Activated CD4-positive, alpha-beta T cell treated with anti-CD3 and anti-CD28 coated beads, Interleukin-2, Interleukin-4, amounts not matched to agents 100 ng/mL and 50 ng/mL, durations not matched to agents 16 hours and 8 hours (primary cell): ENCODE results near the gene NRXN3.

ENCODE experiments used
- DNase-seq: peaks from one replicate; pipeline ENCODE4 v3.0.0-alpha.2; 2020; ENCODE audit warnings: low spot score

Gene NRXN3

DNA sequence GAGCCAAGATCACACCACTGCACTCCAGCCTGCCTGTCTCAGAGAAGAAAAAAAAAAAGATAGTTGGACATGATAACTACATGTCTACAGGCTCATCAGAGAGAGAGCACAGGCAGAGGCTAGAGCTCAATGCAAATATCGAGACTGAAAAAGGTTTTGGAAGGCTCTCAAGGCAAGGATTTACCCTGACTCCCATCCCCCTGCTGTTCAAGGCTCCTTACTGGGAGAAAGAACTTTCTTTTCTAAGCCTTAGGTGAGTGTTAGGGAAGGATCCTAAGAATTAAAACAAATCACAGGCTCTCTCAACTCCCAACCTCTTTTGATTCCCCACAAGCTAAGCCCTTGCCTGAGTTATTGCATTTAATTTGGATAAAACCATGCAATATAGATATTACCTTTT, 1516.0 kb downstream of the NRXN3 start:
- DNase-seq, result no peak

GRCh38 chr14:79690960-79691359, 1520.8 kb downstream of the NRXN3 start:
- no peak for DNase-seq

DNA sequence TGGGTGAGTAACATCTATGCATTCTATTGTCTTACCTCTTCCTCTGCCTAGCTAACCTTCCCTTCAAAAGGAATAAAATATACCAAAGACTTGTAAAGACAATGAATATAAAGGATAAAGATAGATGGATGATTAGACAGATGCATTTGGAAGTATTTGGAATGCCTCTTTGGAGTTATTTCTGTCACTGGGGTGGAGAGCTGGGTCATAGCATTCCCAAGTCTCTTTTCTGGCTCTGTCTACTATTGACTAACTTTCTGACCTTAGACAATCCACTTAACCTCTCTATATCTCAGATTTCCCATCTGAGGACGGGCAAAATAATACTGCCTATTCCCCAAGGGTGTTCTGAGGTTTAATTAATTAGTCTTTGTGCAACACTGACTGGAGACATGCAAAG, 1523.8 kb downstream of the NRXN3 start:
- no peak for DNase-seq

DNA sequence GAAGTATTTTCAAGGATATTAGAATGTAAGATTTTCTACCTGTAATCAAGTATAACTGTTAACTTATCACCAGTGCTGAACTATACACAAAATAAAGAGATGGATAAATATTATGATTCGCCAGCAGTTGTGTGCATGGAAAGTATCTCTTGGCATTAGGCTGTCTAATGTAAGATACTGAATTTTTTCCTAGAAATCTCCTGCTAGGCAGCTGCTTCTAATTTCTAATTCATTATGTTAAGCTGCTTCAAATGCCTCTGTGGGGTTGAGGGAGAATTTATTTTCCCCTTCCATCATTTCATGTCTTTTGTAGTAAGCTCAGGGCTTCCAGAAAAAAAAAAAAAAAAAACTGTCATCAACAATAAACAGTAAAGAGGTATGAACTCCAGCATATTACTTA, 1525.1 kb downstream of the NRXN3 start:
- DNase-seq, result no peak

DNA sequence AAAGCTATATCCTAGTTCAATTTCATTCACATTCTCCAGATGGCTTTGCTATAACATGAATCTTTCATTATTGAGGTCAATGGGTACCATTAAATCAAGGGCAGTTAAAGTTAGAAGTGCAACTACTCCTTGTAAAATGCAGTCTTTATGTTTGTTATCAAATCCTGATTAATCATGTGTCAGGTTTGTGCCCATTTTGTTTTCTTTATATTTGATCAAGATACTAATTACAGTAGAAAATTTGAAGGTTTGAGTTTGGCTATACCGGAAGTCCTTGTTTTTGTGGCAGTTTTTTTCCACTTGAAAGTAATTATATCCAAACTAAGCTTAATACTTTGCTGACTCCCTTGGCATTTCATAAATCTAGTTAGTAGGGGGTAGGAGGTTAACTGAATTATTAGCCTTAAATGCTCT, 1528.1 kb downstream of the NRXN3 start:
- no peak for DNase-seq

DNA sequence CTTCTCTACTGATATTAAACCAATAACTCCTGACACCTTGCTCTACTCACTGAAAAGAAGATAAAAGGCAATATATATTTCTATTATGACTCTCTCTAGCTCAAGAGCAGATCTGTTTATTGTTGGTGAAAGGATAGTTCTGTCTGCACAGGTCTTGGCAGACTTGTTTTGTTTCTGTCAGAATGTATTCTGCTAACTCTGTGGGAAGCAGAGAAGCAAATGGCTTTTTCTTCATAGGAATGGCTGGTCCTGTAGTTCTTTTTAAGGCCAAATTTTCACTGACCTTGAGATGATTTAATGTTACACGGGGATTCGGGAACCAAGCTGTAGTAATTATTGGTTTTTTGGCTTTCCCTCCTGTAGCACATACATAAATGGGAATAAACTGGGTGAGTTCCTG, 1529.0 kb downstream of the NRXN3 start:
- DNase-seq, result no peak

DNA sequence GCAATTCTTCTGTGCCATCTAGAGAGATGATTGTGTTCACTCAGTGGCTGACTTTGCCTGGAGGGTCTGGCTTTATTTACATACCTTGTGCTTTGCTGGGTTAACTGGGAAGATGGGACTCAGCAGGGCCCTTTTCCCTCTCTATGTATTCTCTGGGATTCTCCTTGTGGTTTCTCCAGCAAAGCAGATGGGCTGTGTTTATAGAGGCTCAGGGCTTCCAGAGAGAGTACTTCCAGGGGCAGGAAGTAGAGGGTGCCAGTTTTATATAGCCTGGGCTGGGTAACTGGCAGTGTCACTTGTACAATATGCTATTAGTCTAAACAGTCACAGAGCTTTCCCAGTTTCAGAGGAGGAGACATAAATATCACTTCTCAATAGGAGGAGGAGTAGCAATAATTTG, 1531.2 kb downstream of the NRXN3 start:
- no peak for DNase-seq

DNA sequence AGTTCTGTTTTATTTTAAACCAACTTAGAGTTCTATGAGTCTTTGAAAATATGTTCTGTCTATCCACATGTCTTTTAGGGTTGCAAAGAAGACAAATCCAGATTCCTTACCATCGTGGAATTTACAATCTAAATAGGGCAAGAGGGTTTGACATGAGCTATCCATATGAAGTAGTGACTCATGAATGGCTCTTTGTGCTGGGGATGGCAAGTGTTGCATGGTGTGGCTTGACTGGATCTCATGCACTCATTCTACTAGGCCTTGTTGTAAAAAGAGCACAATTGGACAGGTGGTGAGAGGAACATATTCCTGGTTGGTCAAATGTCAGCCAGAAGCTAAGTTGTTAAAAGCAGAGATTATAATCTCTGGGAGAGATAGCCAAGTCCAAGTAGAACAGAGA, 1532.0 kb downstream of the NRXN3 start:
- DNase-seq, result no peak

- no peak for DNase-seq
Observed at GRCh38 chr14:79703209-79703608, 1533.0 kb downstream of the NRXN3 start.

- no peak for DNase-seq
Observed at GRCh38 chr14:79704041-79704807, 1534.1 kb downstream of the NRXN3 start.

GRCh38 chr14:79705126-79705894, 1535.1 kb downstream of the NRXN3 start:
- DNase-seq, result no peak

GRCh38 chr14:79706382-79706781, 1536.2 kb downstream of the NRXN3 start:
- no peak for DNase-seq

GRCh38 chr14:79708426-79709388, 1538.5 kb downstream of the NRXN3 start:
- DNase-seq, result no peak

- no peak for DNase-seq
Observed at GRCh38 chr14:79709573-79709972, 1539.4 kb downstream of the NRXN3 start.

GRCh38 chr14:79712302-79712950, 1542.3 kb downstream of the NRXN3 start:
- DNase-seq, result no peak

GRCh38 chr14:79721399-79722084, 1551.4 kb downstream of the NRXN3 start:
- DNase-seq, result no peak

DNA sequence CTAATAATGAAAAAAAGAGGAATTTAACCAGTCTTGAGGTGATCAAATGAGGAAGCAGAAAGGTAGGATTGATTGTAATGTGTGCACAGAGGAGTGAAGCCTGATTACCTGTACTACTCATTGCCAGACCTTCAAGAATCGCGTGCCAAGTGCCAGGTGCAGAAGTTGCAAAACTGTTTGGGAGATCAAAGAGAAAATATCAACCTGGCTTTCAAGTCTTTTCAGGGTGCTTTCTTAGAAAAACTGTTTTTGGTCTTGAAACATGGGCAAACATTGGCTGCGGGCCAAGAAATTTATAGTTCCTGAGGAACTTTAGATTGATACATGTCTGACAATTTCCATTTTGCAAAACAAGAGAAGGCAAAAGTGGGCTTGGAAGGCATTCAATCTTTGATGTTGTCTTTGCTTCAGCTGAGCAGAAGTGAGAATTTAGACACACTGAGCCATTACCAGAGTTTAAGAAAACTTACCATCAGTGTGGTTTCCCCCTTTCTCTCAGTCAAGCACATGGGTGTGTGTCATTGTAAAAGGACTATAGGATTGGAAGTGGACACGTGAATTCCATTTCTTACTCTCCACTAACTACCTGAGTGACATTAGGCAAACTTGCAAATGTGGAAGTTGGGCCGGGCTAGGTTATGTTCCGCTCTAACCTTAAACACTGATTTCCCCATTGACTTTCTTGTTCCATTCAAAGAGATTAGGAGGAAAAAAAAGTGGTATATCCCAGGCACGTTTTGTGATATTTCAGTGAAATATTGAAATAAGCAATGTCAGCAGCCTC, 1555.0 kb downstream of the NRXN3 start:
- no peak for DNase-seq

GRCh38 chr14:79727900-79728299, 1557.7 kb downstream of the NRXN3 start:
- no peak for DNase-seq

GRCh38 chr14:79728331-79728730, 1558.2 kb downstream of the NRXN3 start:
- DNase-seq, result no peak

DNA sequence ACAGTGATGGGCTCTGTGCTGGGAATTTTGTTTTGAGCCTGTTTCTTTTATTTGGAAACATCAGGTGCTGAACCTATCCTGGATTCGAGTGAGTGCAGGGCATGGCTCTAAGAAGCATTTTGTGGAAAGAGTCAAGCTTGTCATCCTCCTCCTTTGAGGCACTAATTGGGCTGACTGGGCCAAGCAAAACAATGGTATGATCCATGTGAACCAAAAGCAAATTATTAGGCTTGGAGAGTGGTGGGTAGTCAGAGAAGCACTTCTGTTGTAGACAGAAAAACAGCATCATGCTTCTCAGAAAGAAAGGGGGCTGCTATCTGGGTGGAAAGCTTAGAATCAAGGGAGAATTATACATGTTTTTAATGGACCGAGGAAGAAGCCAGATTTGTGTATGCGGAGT, 1559.6 kb downstream of the NRXN3 start:
- DNase-seq, result no peak
